Bone marrow (tissue), 2 donors: ENCODE measurements around the gene TTLL3.
A peak's percentile ranks its signal among the peaks of the same experiment; 100 is the strongest.
"Not testable (repeated sequence)": the region's sequence is repeated elsewhere in the genome, so short reads cannot be mapped to it uniquely, and the experiment has no call there.

ENCODE experiments used
- DNase-seq, 2 donors: peaks; one replicate each; lab custom pipeline; 2025; lab: John Stamatoyannopoulos, UW

The TTLL3 gene, protein sequence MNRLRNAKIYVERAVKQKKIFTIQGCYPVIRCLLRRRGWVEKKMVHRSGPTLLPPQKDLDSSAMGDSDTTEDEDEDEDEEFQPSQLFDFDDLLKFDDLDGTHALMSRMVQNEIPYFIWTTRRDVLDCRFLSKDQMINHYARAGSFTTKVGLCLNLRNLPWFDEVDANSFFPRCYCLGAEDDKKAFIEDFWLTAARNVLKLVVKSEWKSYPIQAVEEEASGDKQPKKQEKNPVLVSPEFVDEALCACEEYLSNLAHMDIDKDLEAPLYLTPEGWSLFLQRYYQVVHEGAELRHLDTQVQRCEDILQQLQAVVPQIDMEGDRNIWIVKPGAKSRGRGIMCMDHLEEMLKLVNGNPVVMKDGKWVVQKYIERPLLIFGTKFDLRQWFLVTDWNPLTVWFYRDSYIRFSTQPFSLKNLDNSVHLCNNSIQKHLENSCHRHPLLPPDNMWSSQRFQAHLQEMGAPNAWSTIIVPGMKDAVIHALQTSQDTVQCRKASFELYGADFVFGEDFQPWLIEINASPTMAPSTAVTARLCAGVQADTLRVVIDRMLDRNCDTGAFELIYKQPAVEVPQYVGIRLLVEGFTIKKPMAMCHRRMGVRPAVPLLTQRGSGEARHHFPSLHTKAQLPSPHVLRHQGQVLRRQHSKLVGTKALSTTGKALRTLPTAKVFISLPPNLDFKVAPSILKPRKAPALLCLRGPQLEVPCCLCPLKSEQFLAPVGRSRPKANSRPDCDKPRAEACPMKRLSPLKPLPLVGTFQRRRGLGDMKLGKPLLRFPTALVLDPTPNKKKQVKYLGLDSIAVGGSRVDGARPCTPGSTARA

DNA sequence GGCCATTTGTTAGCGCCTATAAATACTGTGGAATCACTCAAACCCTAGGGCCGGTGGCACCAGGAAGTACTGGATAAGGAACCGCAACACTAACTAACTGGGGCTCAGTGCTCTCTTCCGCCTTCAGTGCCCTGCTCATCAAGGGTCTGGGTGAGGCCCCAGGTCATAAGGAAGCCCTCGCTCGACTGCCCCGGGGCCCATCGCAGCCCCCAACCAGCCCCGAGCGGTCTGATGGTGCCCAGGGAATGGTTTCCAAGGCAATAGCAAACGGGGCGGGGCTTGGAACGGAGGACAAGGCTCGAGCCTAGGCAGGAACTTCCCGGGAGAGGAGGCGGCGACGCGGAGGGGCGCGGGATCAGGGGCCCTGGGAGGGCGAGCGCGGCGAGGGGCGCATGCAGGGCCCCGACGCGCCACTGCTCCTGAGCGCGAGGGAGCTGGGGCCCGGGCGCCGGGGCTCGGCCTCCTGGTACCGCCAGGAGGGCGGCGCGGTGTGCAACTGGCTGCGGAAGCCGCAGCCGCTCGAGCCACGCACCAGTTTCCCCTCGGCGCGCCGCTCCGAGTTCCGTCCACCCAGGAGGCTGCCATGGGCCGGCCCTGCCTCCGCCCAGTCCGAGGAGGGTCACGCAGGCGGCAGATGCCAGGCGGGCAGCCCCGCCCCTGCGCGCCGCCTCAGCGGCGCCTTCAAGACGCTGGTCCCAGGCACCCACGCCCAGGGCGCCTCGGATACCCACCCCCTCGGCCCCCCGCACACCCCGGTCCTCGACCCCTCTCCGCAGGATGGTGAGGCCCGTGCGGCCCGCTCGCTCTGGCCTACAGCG lies at the start of gene TTLL3:
TSS of gene TTLL3 (plus strand) at position 648 of the 818 bp plus-strand sequence. CDS start 400 bp downstream, outside the sequence.
- DNase-seq = peak; percentile 53 to 63

DNA sequence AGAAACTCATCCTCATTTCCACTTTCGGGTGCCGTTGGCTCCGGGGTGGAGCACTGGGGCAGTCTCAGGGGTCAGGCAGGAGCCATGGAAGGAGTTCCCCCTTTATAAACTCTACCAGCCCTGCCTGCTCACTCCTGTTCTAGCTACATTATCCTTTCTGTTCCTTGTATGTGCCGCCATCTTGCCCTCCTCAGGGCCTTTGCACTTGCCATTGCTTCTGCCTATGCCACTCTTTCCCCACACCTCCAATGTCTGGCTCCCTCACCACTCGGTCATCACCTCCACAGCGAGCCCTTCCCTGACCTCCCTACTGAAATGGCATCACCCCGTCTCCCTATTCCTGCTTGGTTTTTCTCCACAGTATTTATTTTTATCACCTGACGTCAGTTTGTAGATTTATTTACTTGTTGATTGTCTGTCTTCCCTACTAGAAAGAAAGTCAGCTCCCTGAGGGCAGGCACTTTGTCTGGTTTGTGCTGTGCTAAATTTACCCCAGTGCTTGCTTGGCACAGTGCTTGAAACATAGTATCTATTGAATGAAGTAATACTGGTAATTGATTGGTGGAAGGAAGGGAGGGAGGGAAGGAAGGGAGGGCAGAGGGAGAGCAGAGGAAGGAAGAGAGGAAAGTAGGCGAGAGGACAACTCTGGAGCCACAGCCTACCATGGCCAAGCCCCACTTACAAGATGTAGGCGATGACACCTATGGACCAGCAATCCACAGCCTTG lies 49.1 kb upstream of the TTLL3 start:
- DNase-seq = no peak

DNA sequence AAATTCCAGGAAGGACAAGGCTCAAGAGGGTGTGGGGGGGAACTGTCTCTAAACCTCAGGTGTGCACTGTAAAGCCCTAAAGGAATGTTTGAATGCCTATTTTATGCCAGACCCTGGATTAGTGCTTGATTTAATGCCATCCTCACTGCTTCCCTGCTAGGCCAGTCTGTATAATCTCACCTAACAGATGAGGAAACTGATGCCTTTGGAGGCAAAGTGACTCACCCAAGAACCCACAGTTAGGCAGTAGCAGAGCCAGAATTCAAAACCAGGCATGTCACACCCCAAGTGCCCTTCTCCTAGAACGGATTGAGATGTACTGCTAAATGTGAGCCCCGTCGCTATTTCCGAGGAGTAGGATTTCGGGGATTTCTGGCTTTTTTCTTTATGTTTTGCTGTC lies 48.1 kb upstream of the TTLL3 start:
- no peak for DNase-seq

DNA sequence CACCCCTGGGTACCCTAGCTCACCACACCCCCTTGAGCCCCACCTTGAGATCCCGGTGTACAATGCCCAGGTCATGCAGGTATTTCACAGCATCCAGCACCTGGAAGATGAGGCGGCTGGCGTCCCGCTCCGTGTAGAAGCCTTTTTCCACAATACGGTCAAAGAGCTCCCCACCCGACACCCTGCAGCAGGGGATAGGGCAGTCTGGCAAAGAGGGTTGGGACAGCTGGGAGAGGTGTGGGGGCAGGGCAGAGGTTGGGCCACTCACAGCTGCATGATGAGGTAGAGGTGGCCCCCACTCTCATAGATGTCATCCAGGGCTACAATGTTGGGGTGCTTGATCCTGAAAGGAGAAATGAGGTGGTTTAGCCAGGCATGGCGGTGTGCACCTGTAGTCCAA lies 47.2 kb upstream of the TTLL3 start:
- DNase-seq = no peak

DNA sequence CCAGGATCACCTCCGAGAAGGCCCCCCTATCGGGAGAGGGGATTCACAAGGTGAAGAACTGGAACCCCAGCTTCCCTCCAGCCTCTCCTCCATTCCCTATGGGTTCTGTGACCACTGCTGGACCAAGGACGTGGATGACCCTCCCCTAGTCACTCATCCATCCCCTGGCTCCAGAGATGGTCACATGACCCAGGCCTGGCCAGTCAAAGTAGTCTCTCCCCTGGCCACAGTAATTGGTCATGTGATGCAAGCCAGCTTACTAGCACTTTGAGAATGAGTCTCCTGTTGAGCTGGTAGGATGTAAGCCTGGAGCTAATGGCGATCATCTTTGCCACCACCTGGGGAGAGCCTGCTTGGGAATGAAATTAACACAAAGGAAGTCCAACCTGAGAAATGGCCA lies 44.2 kb upstream of the TTLL3 start:
- no peak for DNase-seq

DNA sequence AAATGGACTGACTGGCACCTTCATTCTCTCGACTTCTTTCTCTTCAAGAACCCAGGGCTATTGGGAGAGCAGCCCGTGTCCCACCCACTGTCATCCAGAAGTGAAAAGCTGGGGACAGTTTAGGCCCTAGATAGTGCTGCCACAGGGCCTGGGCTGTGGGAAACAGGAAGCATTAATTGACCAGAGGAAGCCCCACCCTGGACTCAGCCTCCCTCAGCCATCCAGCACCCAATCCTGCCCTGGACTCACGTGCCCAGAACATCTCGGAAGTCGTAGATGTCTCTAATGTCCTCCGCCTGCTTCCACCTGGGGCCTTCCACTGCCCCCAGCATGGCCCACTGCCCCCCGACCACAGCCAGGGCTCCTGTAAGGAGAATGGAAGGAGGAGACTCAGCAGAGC lies 42.6 kb upstream of the TTLL3 start:
- DNase-seq = no peak

DNA sequence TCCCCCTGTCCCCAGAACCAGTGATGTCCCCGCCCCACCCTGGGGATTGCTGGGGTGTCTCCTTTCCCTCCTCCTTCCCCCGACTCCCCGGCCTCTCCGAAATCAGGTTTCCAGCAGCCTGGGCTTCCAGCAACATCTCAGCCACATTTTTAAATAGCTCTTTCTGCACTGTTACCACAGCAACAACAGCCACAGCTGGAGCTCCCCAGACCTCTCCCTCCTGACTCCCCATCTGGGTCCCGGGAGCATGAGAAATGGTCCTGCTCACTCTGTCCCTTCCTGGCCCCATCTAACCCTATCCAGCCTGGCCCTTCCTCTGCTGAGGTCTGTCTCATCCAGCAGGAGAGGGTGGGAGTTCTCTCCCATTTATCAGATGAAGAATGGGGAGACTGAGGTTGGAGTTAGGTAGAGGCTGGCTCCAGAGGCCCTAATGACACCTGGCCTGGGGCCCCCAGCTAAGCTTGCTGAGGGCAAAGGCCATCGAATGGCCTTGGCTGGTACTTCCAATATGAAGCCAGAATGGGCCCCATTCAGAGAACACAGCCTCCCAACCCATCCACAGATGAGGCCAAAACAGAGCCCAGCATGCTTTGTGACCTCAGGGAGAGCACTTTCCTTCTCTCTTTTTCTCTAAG lies 41.8 kb upstream of the TTLL3 start:
- no peak for DNase-seq

DNA sequence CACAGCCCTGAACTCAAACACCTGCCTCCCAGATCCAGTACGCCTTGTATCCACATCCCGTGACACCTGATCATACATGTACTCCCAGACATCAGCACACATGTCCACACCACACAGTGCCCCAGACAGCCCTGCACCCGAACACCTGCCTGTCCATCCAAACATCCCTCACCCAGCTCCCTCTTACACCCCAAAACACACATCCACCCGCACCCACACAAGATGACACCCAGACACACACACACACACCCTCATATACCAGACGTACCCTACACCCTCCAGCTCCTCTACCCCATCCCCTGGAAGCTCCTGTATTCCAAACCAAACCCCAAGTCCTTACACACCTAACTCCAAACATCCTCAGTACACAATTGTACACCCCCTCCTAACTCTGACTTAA lies 41.0 kb upstream of the TTLL3 start:
- DNase-seq = no peak

DNA sequence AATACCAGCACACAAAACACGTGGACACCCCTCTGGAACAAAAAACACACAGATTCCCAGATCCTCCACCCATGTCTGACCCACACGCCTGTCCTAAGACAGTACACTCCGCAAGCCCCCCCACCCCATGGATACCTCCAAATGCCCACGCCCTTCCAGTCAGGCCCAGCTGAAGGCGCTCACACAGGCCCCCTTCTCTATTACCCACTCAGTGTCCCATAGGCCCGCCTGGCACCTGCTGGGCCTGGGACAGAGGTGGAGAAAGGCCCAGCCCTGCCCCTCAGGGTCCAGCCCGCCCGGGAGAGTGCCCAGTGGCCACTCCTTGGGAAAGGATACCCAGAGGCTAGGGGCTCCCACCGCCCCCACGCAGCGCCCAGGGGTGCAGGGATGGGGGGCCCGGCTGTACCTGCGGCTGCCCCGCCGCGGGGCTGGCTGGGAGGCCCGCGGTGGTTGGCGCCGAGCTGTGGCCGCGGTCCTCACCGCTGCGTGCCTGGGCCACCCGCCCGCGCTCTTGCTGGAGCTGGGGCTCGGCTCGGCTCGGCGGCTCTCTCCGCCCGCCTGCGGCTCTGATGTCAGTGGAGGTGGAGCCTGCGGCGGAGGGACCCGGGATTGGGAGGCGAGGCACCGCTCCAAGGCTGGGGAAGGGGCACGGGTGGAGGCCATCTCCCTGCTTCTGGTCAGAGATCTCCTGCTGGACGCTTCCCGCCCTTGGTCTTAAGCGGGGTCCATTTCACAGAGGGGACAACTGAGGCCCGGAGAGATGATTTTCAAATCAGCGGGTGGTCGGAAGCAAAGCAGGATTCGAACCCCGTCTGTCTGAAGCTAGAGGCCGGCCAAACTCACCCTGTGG lies 40.4 kb upstream of the TTLL3 start, which contains the start of gene CAMK1:
TSS of gene CAMK1 (minus strand) at position 522 of the 850 bp plus-strand sequence. CDS start 2,198 bp downstream, outside the sequence.
- DNase-seq = peak in 1 of 2 donors; percentile 16

DNA sequence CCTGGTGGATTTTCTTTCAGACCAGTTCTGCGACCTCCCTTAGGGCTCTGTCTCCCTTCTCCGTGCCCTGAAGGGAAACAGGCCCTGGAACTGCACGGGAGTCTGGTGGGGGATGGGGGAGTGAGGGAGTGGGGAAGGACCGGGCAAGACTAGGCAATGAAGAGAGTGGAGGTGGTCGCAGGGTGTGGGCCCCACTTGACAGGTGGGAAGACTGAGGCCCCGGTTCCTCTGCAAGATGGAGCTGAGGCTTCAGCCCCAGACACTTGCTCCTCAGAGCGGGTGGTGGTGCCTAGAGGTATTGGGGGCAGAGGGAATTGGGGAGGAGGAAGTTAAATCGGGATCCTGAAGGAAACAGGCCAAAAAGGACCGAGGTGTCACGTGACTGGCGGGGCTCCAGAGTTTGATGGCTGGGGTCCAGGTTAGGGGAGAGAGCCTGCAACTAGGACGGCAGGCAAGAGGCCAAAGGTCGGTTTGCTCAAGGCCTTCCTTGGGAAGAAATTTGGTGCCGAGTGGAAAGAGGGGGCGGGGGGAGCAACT lies 39.7 kb upstream of the TTLL3 start:
- no peak for DNase-seq

DNA sequence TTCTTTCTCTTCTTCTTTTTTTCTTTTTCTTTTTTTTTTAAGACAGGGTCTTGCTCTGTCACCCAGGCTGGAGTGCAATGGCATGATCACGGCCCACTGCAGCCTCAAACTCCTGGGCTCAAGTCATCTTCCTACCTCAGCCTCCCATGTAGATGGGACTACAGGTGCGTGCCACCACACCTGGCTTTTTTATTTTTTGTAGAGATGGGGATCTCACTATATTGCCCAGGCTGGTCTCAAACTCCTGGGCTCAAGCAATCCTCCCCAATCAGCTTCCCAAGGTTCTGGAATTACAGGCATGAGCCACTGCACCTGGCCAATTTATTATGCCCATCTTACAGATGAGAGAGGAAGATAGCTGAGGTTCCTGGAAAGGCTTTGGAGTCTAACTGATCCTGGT lies 39.1 kb upstream of the TTLL3 start:
- DNase-seq = not testable (repeated sequence)

DNA sequence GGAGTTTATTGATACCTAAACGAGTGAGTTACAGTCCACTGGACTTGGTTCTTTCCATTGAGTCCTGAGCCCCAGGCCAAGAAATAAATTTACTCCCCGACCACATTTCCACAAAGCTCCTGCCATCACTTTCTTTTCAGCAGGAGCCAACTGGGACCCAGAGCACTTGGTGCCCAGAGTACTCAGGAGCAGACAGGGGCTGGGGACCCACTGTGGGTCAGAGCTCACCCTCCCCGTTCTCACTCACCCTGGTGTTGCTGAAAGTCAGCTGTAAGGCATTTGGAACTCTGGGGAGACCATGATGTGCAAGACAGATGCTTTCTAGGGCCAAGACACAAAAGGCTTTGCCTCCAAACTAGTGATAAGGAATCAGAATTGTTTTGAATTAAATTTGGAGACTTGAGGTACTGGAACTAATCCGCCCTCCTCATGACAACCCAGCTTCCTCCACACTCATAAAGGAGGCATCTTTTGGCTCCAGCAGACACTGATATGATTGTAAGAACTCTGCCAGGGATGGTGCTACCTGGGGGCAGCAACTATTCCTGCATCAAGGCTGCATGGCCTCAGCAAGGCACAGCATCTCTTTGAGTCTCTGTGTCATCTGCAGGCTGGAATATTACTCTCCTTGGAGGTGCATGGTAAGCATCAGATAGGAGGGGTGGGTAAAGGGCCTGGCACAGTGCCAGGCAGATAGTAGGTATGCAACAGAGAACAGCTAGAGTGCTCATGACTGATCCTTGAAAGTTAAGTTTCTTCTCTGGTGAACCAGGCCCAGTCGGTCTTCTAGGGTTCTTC lies 33.0 kb upstream of the TTLL3 start:
- no peak for DNase-seq

DNA sequence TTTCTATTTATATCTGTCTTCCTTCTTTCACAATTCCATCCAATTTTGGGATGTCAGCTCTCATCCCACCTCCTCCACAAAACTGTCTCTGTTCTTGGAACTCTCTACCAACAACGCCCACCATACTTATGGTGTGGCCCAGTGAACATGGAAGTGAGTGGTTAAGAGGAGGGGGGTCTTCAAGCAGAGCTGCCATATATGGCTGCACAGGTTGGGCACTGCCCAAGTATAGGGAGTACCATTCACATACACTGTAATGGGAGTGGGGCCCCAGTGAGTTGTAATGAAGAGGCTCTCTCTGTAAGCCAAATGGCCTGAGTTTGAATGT lies 32.4 kb upstream of the TTLL3 start:
- no peak for DNase-seq

DNA sequence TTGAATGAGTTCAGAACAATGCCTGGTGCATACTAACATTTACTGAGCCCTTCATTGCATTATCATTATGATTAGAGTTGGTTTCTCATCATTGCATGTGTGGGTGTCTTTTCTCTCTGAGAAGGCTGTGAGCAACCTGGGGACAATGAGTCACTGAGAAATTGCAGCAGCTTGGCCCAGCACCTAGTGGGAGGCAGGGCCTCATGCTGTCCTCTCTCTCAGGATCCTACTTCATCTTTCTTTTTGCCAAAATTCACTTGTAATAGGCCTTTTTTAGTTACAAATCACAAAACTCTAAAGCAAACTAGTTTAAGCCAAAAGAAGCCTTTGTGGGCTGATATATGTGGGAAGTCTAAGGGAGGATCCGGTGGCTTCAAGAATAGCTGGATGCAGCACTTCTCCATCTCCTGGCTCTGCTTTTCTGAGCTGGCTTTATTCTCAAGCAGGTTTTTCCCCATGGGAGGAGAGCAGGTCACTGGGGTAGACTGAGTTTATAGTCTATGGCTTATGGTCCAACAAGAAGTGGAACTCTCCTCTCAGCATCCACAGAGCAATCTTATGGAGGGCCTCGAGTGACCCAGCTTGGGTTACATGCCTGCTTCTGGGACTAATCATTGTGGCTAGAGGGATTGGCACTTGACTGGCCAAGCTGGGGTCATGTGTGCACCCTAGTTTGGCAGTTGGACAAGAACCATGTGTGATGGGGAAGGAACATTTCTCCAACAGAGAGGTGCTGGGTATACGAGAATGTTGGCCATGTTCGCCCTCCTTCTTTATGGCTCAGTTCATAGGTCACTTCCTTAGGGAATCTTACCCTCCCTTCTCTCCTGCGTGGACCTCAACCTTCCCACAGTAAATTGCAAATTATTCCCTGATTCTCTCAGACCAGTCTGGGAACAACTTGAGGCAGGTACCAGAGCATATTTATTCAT lies 31.7 kb upstream of the TTLL3 start:
- no peak for DNase-seq

DNA sequence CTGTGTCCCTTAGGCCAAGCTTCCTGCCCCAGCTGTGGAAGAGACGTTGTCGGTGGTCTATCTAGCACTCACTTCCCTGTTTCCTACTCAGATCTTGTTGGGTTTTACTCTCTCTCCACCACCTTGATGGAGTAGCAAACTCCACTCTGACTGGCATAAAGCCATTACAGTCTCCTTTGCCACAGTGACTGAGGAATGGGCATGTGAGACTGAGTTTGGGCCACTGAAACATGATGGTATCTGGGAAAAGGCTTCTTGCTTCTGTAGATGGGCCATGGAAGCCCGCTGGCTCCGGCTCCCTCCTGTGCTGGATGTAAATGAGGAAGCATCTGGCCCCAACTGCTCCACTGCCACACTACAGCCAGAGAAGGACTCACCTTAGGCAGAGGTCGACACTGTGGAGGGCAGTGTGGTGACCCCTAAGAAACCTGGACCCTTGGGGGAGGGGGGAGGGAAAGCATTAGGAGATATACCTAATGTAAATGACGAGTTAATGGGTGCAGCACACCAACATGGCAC lies 30.9 kb upstream of the TTLL3 start:
- no peak for DNase-seq

DNA sequence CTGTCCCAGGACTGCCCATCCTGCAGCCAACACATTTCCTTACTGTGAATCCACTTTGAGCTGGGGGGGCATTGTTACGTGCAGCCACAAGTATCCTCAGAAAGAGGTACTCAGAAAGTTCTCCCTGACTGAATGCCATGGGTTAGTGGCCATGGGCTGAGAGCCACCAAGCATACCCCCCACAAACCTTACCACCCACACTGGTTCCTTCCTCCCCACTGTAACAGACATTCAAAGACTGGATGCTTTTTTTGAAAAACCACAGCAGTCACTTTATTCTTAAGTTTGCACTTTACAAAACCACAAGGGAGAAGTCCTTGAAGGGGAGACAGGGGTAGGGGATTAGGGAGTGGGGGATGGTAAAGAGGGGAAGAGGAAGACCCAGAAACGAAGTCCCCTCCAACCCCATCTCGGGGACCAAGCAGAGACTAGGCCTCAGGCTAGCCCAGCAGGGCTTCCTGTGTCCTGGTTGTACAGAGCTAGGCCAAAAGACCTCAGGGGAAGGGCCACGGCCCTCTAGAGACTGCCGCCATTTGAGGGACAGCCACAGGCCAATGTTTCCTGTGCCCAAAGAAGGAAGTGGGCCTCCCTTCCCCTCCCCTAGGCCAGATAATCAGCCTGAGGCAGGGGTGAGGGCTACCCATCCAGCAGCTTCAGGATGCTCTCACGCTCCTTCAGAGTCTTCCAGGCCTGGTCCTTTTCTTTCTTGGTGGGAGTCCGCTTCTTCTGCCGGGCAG lies 30.2 kb upstream of the TTLL3 start:
- peak; percentile 22 to 91 for DNase-seq

DNA sequence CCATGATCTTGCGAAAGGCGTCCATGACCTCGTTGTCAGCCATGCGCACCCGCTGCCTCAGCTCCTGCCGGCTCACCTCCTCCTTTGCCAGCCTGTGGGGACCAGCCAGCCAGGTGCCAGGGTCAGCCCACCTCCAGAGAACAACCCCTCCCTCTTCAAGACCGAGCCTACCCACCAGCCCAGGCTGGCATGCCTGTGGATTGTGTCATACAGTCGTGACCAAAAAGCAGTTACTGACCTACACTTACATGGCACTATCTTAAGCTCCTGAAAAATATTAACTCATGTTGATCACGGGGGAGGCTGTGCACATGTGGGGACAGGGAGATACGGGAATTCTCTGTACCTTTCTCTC lies 29.6 kb upstream of the TTLL3 start:
- no peak for DNase-seq
